HG03025 (cell line): ENCODE results near the gene HAVCR1.
"Not testable (repeated sequence)": the region's sequence is repeated elsewhere in the genome, so short reads cannot be mapped to it uniquely, and the experiment has no call there.

Experiments used
- ATAC-seq: cut with Tn5 transposase; IDR thresholded peaks from one replicate; pipeline ENCODE4 v1.9.1; 2021; ENCODE audit warnings: mild to moderate bottlenecking, moderate library complexity; ENCODE audit not compliant: unreplicated experiment, low FRiP score

The HAVCR1 gene

GRCh38 chr5:157051604-157052245 is 7.2 kb downstream of the HAVCR1 start:
- no peak for ATAC-seq

- ATAC-seq = no peak
These were observed 8.9 kb downstream of the HAVCR1 start for GRCh38 chr5:157050050-157050449.

DNA sequence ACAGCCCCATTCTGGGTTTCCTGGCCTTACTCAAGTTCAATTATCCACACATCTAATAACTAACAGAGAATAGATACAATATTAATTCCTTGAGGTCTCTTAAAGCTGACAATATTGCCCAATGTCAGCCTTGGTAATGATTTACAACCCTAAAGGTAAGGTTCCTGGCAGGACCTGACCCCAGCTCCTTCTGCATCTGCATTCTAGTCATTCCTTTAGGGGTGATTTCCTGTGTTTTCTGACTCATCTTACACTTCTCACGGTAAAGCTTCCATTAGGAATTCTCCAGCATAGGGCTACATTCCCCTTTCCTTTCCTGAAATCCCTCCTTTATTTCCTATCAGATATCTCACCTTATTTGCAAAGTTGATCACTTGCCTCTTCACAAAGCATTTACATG is 9.3 kb downstream of the HAVCR1 start:
- no peak for ATAC-seq

DNA sequence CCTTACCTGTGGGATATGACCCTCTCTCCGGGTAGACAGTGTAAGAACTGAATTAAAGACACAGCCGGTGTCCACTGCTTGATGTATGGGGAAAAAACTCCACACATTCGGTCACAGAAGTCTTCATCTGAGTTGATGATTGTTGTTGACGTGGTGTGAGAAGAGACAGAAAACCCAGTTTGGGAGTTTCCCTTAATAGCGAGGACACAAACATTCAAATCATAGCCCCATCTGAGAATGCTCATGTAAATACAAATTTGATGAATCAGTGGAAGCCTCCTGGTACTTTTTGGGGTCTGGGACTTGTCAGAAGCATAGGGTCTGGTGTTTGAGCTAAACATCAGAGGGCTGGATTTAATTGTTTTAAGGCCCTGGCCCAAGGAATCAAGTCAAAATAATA is 11.0 kb downstream of the HAVCR1 start:
- ATAC-seq = no peak

DNA sequence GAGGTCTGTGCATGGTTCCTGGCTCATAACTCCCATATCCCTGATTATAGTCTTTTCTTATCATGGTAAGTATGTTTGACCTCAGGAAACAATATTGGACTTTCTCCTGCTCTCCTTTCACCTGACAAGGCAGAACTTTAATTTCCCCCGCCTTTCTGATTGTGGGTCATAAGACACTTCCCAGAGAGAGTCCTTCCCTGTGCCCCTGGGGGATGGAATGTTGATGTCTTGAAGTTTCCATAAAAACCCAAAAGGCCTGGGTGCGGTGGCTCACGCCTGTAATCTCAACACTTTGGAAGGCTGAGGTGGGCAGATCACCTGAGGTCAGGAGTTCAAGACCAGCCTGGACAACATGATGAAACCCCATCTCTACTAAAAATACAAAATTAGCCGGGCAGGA is 11.9 kb downstream of the HAVCR1 start:
- not testable (repeated sequence) for ATAC-seq

GRCh38 chr5:157046041-157046440 is 12.9 kb downstream of the HAVCR1 start:
- no peak for ATAC-seq

DNA sequence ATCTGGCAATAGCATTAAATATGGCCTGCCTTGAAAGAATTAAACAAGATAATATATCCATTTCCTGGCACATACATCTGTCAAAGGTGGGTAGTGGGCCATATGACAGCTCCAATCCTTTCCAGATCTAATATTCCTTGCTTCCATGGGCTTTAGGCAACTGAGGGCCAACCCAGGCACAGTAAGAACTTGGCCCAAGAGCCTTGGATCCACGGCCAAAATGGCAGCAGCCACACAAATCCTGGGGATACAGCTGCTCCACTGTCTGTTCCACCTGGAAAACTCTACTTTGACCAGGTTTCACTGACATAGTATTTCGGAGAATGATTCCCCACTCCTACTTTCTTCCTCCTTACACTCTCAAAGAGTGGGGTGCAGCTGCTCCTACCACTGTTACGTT is 13.3 kb downstream of the HAVCR1 start:
- no peak for ATAC-seq

GRCh38 chr5:157038568-157039187 is 20.2 kb downstream of the HAVCR1 start:
- no peak for ATAC-seq

GRCh38 chr5:157034106-157035072 is 24.5 kb downstream of the HAVCR1 start:
- ATAC-seq = not testable (repeated sequence)

DNA sequence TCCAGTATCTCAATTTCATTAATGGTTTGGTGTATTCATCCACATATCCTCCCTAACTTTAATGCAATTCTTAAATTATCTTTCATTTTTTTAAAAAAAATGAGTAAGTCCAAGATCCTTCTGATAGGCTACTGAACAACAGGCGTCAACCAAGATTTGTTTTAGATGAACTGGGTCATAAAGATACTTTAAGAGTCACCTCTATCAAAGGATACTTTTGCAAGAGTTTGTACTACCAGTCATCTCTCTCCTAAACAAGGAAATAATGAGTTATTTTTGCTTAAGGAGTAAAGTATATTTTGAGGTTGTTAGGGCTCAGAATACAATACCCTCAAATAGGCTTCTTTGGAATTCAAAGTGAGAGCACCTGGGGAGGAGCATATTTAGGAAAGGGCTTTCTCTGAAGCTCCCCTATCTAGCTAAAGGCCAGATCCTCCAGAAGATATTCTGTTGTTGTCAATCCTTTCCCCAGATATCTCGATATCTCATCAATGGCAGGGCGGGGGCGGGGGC is 25.8 kb downstream of the HAVCR1 start:
- no peak for ATAC-seq

DNA sequence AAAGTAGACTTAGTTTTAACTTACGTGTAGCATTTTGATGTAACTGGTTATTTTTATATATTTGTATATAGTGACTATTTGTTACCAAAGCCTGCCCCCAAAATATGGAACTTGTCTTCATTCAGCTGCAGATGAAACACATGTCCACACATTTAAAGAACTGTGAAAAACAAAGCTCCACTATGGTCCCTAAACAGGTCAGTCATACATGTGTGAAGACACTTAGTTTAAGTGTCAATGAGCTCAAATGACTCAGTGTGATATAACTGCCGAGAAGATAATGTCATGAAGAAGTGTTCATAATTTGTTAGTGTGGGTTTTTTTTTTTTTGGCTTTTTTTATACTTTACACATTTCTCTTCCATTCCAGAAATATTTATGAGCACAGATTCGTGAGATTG is 28.2 kb downstream of the HAVCR1 start:
- no peak for ATAC-seq

DNA sequence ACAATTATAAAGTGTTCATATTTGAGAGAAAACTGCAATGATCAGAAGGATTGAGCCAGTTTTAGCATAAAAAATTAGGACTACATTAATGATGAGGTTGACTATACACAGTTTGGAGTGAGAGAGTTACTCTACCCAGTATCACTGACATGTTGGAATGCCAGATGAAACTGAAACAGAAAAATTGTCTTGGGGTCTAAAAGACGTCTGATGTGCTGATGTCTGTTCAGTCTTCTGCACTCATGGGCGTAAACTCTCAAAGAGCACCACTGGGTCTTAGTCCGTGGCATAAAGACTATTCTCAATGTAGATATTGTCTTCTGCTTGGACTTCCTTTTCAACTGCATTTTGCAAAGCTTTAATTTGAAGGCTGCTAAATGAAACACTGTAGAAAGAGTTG is 29.5 kb downstream of the HAVCR1 start:
- ATAC-seq = no peak

- ATAC-seq = peak; percentile 83
These were observed 31.3 kb downstream of the HAVCR1 start for GRCh38 chr5:157027663-157028062.

- no peak for ATAC-seq
These were observed 32.0 kb downstream of the HAVCR1 start for GRCh38 chr5:157026789-157027424.

DNA sequence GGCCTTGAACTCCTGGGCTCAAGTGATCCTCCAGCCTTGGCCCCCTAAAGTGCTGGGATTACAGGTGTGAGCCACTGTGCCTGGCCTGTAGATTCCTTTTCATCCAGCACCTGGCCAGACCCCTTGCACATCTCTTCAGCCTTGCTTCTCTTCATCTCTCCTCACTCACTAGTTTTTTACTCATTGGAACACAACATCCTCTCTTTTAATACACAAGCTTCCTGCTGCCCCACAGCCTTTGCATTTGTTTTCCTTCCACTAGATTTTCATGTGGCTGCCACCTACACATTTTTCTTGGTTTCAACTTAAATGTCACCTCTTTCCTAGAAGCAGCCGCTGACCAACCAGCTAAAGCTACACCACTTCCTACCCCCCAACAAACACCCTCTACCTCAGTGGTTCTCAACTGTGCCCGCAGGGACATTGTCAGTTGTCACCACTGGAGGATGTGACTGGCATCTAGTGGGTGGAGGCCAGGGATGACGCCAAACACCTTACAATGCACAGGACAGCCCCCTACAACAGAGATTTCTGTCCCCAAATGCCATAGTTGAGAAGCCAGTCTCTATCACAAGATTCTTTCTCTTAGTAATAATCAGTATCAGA is 33.7 kb downstream of the HAVCR1 start:
- peak; percentile 43 for ATAC-seq

DNA sequence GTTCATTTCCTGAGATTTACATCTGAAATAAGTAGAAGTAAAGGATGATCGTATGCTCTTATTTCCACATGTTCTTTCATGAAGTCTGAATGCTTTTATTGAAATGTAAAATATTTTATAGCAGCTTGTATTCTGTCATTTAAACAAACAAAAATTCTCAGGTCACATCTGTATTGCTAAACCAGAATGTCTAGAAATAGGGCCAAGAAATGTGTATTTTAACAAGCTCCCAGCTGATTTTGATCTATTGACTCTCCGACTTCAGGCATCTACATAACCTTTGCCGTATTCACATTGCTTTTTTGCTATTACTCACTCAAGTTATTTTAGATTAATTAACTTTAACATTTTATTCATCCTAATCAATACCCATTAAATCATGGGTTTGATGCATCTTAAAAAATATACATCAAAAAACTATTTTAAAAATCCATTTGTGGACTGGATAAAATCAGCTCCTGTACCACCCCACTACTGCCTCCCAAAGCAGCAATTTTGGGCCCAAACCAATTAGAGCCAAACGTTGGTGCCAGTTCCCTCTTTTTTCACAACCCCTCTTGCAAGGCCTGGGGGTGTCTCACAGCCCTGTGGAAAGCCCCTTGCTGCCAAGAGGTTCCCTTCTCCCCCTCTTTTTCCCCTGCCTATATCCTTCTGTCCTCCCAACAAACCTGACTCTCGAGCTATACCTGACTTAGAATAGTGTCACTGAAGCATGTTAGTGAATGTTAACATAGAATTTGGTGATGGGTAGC is 34.5 kb downstream of the HAVCR1 start:
- no peak for ATAC-seq

GRCh38 chr5:157022024-157022423 is 36.9 kb downstream of the HAVCR1 start:
- ATAC-seq = no peak

GRCh38 chr5:157020511-157021222 is 38.2 kb downstream of the HAVCR1 start:
- ATAC-seq = no peak

GRCh38 chr5:157020002-157020401 is 38.9 kb downstream of the HAVCR1 start:
- no peak for ATAC-seq
